ENCODE results near the gene SPPL2A. TPM values are rescaled to one million over a fixed set of nuclear protein-coding genes. Genes with fewer than 3 reads are reported as not detected.

Gene SPPL2A
- total and polyA plus RNA-seq, 9 of the 15 experiments (the other 6 are each of a cell fraction or from before 2014, with no cell fraction given), result 9.8 to 66.1 (median 38.0) TPM

GRCh38 chr15:50765195-50765967 is at the start of gene SPPL2A (continued):
- peak; percentile 20 to 24; a peak in 3 of 4 replicates for TF ChIP-seq FOXK2 (conservative IDR thresholded peaks at IDR 0.05 in 1 of 2, IDR thresholded peaks at IDR 0.05 in 1 of 2; ENCODE audit: low read depth in 2 of 2)
- peak; percentile 88 for TF ChIP-seq HMGN3 (IDR thresholded peaks at IDR 0.05; ENCODE audit: borderline replicate concordance, extremely low read depth, insufficient read length, low read depth, low read length)
- no peak for TF ChIP-seq GMEB1 (CRISPR knock-in tag; IDR thresholded peaks at IDR 0.05)
- peak; percentile 95 for TF ChIP-seq ELF2 (CRISPR knock-in tag; IDR thresholded peaks at IDR 0.05)
- TF ChIP-seq ZNF384 (IDR thresholded peaks at IDR 0.05; ENCODE audit: low read depth, low read length), result no peak
- TF ChIP-seq NR2C1 (IDR thresholded peaks at IDR 0.05), result no peak
- peak; percentile 23; the same call in 1 of the 2 replicates for TF ChIP-seq NR2C1 (tag; IDR thresholded peaks at IDR 0.05)
- TF ChIP-seq ZNF639 (CRISPR knock-in tag; conservative IDR thresholded peaks at IDR 0.05 in 1 of 2, IDR thresholded peaks at IDR 0.05 in 1 of 2), result peak in 1 of 2 experiments; percentile 95; a peak in 2 of 4 replicates
- TF ChIP-seq NRF1 (conservative IDR thresholded peaks at IDR 0.05 in 1 of 2, IDR thresholded peaks at IDR 0.05 in 1 of 2), result peak; percentile 75 to 76
- TF ChIP-seq KHSRP (IDR thresholded peaks at IDR 0.05), result 0 out of 2 replicates have a peak, but pooled peaks have one; percentile 27
- TF ChIP-seq TRIM25 (IDR thresholded peaks at IDR 0.05; ENCODE audit: borderline replicate concordance), result no peak
- no peak for TF ChIP-seq CEBPZ (IDR thresholded peaks at IDR 0.05; ENCODE audit: borderline replicate concordance, low read depth, low read length)
- TF ChIP-seq MLLT1 (IDR thresholded peaks at IDR 0.05), result peak; percentile 84 to 90
- TF ChIP-seq NR4A1 (CRISPR knock-in tag; IDR thresholded peaks at IDR 0.05), result no peak
- TF ChIP-seq NR4A1 (tag; IDR thresholded peaks at IDR 0.05), result no peak
- no peak for TF ChIP-seq SRSF9 (IDR thresholded peaks at IDR 0.05; ENCODE audit: borderline replicate concordance, low read depth, low read length)
- no peak for TF ChIP-seq TAL1 (IDR thresholded peaks at IDR 0.05)
